ENCODE measurements around the gene RIPOR2.

Gene RIPOR2

DNA sequence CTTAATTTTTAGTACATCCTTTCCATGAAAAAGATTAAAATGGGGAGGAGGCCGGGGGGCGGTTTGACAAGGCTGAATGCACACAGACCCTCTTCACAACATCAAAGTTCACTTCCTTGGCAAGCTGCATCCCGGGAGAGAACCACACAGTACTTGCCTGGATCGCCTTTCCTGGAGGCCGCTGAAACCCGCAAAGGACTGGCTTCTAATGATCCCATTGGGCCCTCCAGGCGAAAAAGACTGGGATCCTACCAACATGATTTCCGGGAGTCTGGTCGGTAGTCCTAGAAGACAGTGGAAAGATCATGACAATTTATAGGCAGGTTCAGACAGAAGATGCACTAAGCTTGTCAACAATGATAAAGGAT lies 60.2 kb downstream of the RIPOR2 start:
- no peak overlapping the region for H3K9ac ChIP-seq (ENCODE audit: low read length in 2 of 2)
- no peaks in the 10 kb centered on the region for H3K36me3 ChIP-seq (ENCODE audit: control insufficient read depth in 2 of 2, insufficient read depth in 2 of 2, low read length in 2 of 2)

DNA sequence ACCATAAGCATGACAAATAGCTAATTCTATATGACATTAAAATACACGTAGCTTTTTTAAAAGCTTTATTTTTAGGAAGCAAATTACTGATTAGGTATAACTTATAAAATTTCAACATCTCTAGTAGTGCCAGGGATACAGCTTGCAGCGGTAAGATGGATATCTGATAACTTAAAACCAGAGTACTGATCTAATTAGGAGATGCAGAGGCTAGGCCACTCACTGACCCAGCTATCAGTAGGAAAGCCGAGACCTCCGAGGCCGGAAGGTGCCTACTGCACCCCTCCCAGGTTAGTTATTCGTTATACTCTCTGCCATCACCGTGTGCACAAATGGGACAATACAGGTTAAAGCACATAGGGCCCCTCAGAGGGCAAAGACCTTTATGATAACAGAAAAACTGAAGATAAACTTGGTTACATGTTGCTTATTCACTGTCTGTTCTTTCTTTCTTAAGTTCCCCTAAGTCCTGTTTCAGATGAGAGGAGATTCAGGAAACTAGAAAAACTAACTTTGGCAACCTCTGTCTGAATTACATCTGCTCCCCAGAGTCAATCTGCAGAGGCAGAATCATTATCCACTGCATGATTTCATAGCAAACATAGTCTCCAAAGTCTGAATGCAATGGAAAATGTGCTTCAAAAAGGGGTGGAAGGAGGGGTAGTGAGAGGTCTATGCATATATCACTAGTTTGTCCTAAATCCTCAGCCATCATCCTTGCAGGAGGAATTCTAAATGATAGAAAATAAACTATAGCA lies 60.8 kb downstream of the RIPOR2 start:
- Histone ChIP-seq H3K27ac (ENCODE audit: low read length) (no peak overlapping the region), H3K9me3 (ENCODE audit: control insufficient read depth in 2 of 2, low read length in 2 of 2) (peaks cover 0 to 3% of the 10 kb centered on the region in 2 donors), H3K4me1 (ENCODE audit: control insufficient read depth, insufficient read depth, low read length) (no peaks in the 10 kb centered on the region), H3K9ac (ENCODE audit: low read length in 2 of 2) (no peak overlapping the region), H3K27me3 (ENCODE audit: control insufficient read depth in 1 of 2, insufficient read depth in 2 of 2, low read length in 2 of 2) (no peaks in the 10 kb centered on the region), H3K4me3 (ENCODE audit: low read length in 2 of 2) (no peak overlapping the region), H3K36me3 (ENCODE audit: control insufficient read depth in 2 of 2, insufficient read depth in 2 of 2, low read length in 2 of 2) (no peaks in the 10 kb centered on the region)

More for the DNA sequence above, 60.2 kb downstream of the RIPOR2 start:
- Histone ChIP-seq H3K9me3 (ENCODE audit: control insufficient read depth in 2 of 2, low read length in 2 of 2) (peaks cover 0 to 3% of the 10 kb centered on the region in 2 donors), H3K27ac (ENCODE audit: low read length) (no peak overlapping the region), H3K4me1 (ENCODE audit: control insufficient read depth, insufficient read depth, low read length) (no peaks in the 10 kb centered on the region), H3K4me3 (ENCODE audit: low read length in 2 of 2) (no peak overlapping the region), H3K27me3 (ENCODE audit: control insufficient read depth in 1 of 2, insufficient read depth in 2 of 2, low read length in 2 of 2) (no peaks in the 10 kb centered on the region)

DNA sequence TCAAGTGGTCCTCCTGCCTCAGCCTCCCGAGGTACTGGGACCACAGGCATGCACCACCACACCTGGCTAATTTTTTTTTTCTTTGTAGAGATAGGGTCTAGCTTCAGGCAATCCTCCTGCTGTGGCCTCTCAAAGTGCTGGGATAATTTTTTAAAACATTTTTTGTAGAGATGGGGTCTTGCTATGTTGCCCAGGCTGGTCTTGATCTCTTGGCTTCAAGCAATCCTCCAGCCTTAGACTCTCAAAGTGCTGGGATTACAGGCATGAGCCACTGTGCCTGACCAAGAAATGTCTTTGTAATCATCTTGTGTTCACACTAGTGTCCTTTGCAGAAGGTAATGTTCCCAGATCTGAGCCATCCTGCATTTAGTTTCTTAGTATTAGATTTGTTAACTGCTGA lies 61.6 kb downstream of the RIPOR2 start:
- no peaks in the 10 kb centered on the region for H3K27me3 ChIP-seq (ENCODE audit: control insufficient read depth in 1 of 2, insufficient read depth in 2 of 2, low read length in 2 of 2)
- H3K9me3 ChIP-seq (ENCODE audit: control insufficient read depth in 2 of 2, low read length in 2 of 2), result peaks cover 0 to 3% of the 10 kb centered on the region in 2 donors
- H3K36me3 ChIP-seq (ENCODE audit: control insufficient read depth in 2 of 2, insufficient read depth in 2 of 2, low read length in 2 of 2), result no peaks in the 10 kb centered on the region
- no peak overlapping the region for H3K4me3 ChIP-seq (ENCODE audit: low read length in 2 of 2)
- no peaks in the 10 kb centered on the region for H3K4me1 ChIP-seq (ENCODE audit: control insufficient read depth, insufficient read depth, low read length)
- no peak overlapping the region for H3K9ac ChIP-seq (ENCODE audit: low read length in 2 of 2)
- H3K27ac ChIP-seq (ENCODE audit: low read length), result no peak overlapping the region

DNA sequence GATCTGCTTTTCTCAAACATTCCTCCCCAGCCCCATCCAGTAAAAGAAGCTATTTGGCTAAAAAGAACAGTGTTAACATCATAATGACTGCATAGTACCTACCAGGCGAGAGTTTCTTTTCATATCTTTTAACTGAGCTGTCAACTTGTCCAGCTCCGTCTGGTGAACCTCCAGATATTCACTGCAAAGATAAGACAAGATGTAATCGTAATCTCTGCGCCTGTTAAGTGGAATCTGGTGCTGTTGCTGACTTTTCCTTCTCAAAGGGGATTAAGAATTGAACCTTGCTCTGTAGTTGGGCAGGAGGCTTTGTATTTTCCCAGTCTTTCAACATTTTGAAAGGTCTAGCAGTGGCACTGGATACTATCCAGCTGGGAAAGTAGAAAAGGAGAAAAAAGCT lies 63.0 kb downstream of the RIPOR2 start:
- peaks cover 0 to 2% of the 10 kb centered on the region in 2 donors for H3K9me3 ChIP-seq (ENCODE audit: control insufficient read depth in 2 of 2, low read length in 2 of 2)
- no peak overlapping the region for H3K9ac ChIP-seq (ENCODE audit: low read length in 2 of 2)
- H3K4me1 ChIP-seq (ENCODE audit: control insufficient read depth, insufficient read depth, low read length), result no peaks in the 10 kb centered on the region
- no peaks in the 10 kb centered on the region for H3K36me3 ChIP-seq (ENCODE audit: control insufficient read depth in 2 of 2, insufficient read depth in 2 of 2, low read length in 2 of 2)
- no peak overlapping the region for H3K27ac ChIP-seq (ENCODE audit: low read length)
- no peak overlapping the region for H3K4me3 ChIP-seq (ENCODE audit: low read length in 2 of 2)
- H3K27me3 ChIP-seq (ENCODE audit: control insufficient read depth in 1 of 2, insufficient read depth in 2 of 2, low read length in 2 of 2), result no peaks in the 10 kb centered on the region

DNA sequence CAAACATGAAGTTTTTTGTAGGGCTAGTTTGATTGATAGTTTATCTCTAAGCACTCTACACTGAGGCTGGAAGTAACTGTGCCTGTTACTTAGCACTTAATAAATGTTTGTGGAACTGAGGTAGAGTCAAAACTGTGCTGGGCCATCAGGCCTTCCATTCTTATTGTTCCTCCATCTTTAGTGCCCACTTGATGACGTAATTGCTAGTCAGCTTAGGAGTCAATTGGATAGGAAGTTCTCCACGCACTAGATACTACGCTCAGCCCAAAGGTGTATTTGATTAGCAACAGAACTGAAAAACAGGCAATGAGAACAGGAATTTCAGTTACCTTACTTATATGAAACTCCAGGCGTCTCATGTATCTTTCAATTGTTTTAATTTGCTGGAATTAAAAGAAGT lies 67.0 kb downstream of the RIPOR2 start:
- Histone ChIP-seq H3K4me1 (ENCODE audit: control insufficient read depth, insufficient read depth, low read length) (no peaks in the 10 kb centered on the region), H3K9me3 (ENCODE audit: control insufficient read depth in 2 of 2, low read length in 2 of 2) (no peaks in the 10 kb centered on the region), H3K27ac (ENCODE audit: low read length) (no peak overlapping the region), H3K9ac (ENCODE audit: low read length in 2 of 2) (no peak overlapping the region), H3K4me3 (ENCODE audit: low read length in 2 of 2) (no peak overlapping the region), H3K27me3 (ENCODE audit: control insufficient read depth in 1 of 2, insufficient read depth in 2 of 2, low read length in 2 of 2) (no peaks in the 10 kb centered on the region), H3K36me3 (ENCODE audit: control insufficient read depth in 2 of 2, insufficient read depth in 2 of 2, low read length in 2 of 2) (no peaks in the 10 kb centered on the region)

DNA sequence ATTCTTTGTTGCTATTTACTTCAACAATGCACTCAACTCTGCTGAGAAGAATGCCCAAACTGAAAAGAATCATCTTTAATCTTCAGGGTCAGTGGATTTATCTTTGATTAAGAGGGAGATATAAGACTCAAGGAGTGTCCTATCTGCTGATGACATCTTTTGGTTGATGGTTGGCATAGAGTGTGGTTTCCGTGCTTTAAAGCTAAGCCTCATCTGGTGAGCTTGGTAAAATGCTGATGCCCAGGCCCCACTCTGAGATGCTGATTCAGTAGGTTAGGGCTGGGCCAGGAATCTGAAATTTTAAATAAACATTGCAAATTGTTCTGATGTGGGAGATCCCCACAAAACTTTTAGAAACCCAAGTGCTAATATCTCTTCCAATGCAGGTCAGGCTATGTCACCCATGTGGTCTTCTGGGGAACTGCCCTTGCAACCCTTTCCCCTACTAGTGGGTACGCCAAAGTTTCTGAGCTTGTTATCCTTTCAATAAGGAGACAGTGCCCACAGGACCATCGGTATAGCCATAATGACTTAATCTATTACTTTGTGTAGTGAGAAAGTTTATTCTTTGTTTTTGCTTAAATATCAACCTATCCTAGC lies 68.6 kb downstream of the RIPOR2 start:
- Histone ChIP-seq H3K27ac (ENCODE audit: low read length) (no peak overlapping the region), H3K4me3 (ENCODE audit: low read length in 2 of 2) (no peak overlapping the region), H3K9ac (ENCODE audit: low read length in 2 of 2) (no peak overlapping the region), H3K4me1 (ENCODE audit: control insufficient read depth, insufficient read depth, low read length) (no peaks in the 10 kb centered on the region), H3K27me3 (ENCODE audit: control insufficient read depth in 1 of 2, insufficient read depth in 2 of 2, low read length in 2 of 2) (no peaks in the 10 kb centered on the region), H3K9me3 (ENCODE audit: control insufficient read depth in 2 of 2, low read length in 2 of 2) (no peaks in the 10 kb centered on the region), H3K36me3 (ENCODE audit: control insufficient read depth in 2 of 2, insufficient read depth in 2 of 2, low read length in 2 of 2) (no peaks in the 10 kb centered on the region)

DNA sequence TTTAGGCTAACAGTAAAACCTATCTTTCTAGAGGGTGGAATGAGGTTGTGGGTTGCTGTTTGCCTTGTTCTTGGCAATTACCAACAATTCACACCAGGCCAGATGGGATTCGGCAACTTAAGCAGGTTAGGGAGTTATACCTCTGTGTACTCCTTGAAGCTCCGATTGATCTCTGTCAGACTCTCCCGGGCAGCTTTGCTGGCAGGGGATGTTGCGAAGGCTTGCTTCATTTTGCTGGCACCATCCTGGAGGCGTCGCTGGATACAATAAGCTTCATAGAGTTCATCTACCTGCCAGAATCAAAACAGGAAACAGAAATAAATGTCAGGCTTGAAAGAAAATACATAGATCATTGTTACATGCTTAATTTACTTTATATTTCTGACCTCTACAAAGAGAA lies 70.6 kb downstream of the RIPOR2 start:
- no peaks in the 10 kb centered on the region for H3K36me3 ChIP-seq (ENCODE audit: control insufficient read depth in 2 of 2, insufficient read depth in 2 of 2, low read length in 2 of 2)
- no peaks in the 10 kb centered on the region for H3K4me1 ChIP-seq (ENCODE audit: control insufficient read depth, insufficient read depth, low read length)
- H3K9ac ChIP-seq (ENCODE audit: low read length in 2 of 2), result no peak overlapping the region
- H3K27me3 ChIP-seq (ENCODE audit: control insufficient read depth in 1 of 2, insufficient read depth in 2 of 2, low read length in 2 of 2), result no peaks in the 10 kb centered on the region
- H3K9me3 ChIP-seq (ENCODE audit: control insufficient read depth in 2 of 2, low read length in 2 of 2), result no peaks in the 10 kb centered on the region
- H3K4me3 ChIP-seq (ENCODE audit: low read length in 2 of 2), result no peak overlapping the region
- H3K27ac ChIP-seq (ENCODE audit: low read length), result no peak overlapping the region

DNA sequence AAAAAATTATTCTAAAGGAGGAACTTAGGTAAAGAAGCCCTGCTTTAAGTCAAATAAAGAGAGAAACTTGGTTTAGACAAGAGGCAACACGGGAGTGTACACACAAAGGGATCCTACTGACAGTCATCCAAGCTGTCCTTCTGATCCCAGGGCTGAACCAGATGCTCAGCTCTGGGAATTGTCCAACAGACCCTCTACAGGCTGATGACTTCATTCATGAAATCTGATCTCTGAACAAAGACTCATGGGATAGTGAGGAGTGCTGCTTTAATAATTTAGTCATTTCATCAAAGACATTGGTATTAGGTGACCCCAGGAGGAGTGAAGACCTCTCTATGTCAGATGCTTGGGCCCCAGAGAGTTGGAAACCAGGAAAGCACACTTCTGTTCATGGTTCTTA lies 71.4 kb downstream of the RIPOR2 start:
- H3K36me3 ChIP-seq (ENCODE audit: control insufficient read depth in 2 of 2, insufficient read depth in 2 of 2, low read length in 2 of 2), result no peaks in the 10 kb centered on the region
- H3K9me3 ChIP-seq (ENCODE audit: control insufficient read depth in 2 of 2, low read length in 2 of 2), result no peaks in the 10 kb centered on the region
- H3K27ac ChIP-seq (ENCODE audit: low read length), result no peak overlapping the region
- no peak overlapping the region for H3K9ac ChIP-seq (ENCODE audit: low read length in 2 of 2)
- H3K4me3 ChIP-seq (ENCODE audit: low read length in 2 of 2), result no peak overlapping the region
- H3K27me3 ChIP-seq (ENCODE audit: control insufficient read depth in 1 of 2, insufficient read depth in 2 of 2, low read length in 2 of 2), result no peaks in the 10 kb centered on the region
- H3K4me1 ChIP-seq (ENCODE audit: control insufficient read depth, insufficient read depth, low read length), result no peaks in the 10 kb centered on the region

DNA sequence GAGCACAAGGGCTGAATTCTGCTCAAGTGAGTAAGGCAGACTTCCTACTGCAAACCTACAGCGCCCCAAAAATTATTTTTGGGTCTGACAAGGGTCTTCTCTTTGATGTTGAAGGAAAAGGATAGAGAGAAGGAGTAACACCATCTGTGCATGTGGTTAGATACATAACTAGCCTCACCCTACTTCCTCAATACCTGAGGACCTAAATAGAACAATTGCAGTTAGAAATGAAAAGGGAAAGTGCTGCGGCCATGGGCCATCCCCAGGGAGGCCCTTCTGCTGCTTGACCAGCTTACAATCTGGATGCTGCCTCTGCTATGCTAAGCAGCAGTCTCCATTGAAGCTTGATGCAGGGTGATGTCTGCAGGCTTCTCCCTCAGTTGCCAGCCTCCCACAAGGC lies 73.8 kb downstream of the RIPOR2 start:
- H3K4me1 ChIP-seq (ENCODE audit: control insufficient read depth, insufficient read depth, low read length), result peaks cover 2% of the 10 kb centered on the region
- H3K9ac ChIP-seq (ENCODE audit: low read length in 2 of 2), result no peak overlapping the region
- H3K27ac ChIP-seq (ENCODE audit: low read length), result no peak overlapping the region
- H3K4me3 ChIP-seq (ENCODE audit: low read length in 2 of 2), result no peak overlapping the region
- H3K9me3 ChIP-seq (ENCODE audit: control insufficient read depth in 2 of 2, low read length in 2 of 2), result no peaks in the 10 kb centered on the region
- H3K27me3 ChIP-seq (ENCODE audit: control insufficient read depth in 1 of 2, insufficient read depth in 2 of 2, low read length in 2 of 2), result no peaks in the 10 kb centered on the region
- H3K36me3 ChIP-seq (ENCODE audit: control insufficient read depth in 2 of 2, insufficient read depth in 2 of 2, low read length in 2 of 2), result no peaks in the 10 kb centered on the region

DNA sequence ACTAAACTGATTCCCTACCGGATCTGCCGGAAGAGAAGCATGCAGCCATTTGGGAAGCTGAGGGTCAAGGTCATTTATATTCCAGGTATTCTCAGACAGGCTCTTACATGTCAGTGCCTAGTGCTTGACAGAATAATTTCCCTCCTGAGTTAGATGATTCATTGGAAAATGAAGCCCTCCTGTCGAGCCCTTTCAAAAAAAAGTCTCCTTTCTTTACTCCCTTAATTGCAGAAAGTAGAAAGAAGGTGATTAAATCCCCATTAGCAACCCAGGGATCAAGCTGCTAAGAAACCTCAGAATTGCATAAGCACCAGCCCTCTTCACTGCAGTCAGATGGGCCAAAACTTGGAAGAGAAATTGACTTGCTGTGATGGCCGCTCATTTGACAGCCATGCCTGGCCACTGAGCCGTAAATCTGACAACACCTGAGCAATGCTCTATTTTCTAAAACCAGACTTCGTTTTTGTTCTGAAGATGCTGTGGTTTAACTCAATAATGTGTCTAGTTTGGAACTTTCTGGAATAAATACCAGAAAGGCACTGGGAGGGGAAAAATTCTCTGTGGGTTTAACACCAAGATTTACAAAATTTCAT lies 76.1 kb downstream of the RIPOR2 start:
- Histone ChIP-seq H3K9me3 (ENCODE audit: control insufficient read depth in 2 of 2, low read length in 2 of 2) (no peaks in the 10 kb centered on the region), H3K4me3 (ENCODE audit: low read length in 2 of 2) (no peak overlapping the region), H3K27ac (ENCODE audit: low read length) (no peak overlapping the region), H3K36me3 (ENCODE audit: control insufficient read depth in 2 of 2, insufficient read depth in 2 of 2, low read length in 2 of 2) (no peaks in the 10 kb centered on the region), H3K27me3 (ENCODE audit: control insufficient read depth in 1 of 2, insufficient read depth in 2 of 2, low read length in 2 of 2) (no peaks in the 10 kb centered on the region), H3K4me1 (ENCODE audit: control insufficient read depth, insufficient read depth, low read length) (peaks cover 2% of the 10 kb centered on the region), H3K9ac (ENCODE audit: low read length in 2 of 2) (no peak overlapping the region)

DNA sequence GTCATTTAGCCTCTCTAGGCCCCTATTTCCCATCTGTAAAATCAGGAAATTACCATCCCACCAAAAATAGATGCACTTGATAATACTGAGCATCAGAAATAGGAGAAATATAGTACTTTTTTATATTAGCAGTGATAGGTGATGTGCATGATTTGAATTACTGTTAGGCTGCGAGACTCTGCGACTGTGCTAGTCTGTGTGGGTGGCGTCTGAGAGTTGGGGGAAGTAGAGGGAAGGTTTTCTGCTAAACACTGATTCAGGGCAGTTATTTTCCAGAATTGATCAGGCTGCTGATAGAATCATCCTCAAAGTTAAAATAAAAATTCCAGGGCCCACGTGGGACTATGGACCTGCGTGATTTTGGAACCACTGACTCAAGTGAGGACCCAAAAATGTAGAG lies 76.6 kb downstream of the RIPOR2 start:
- Histone ChIP-seq H3K4me1 (ENCODE audit: control insufficient read depth, insufficient read depth, low read length) (peaks cover 2% of the 10 kb centered on the region), H3K4me3 (ENCODE audit: low read length in 2 of 2) (no peak overlapping the region), H3K27me3 (ENCODE audit: control insufficient read depth in 1 of 2, insufficient read depth in 2 of 2, low read length in 2 of 2) (no peaks in the 10 kb centered on the region), H3K27ac (ENCODE audit: low read length) (no peak overlapping the region), H3K36me3 (ENCODE audit: control insufficient read depth in 2 of 2, insufficient read depth in 2 of 2, low read length in 2 of 2) (no peaks in the 10 kb centered on the region), H3K9me3 (ENCODE audit: control insufficient read depth in 2 of 2, low read length in 2 of 2) (no peaks in the 10 kb centered on the region), H3K9ac (ENCODE audit: low read length in 2 of 2) (no peak overlapping the region)

Measured in stomach smooth muscle (tissue), 2 donors.